GM13977 (cell line): ENCODE data around the gene SFPQ.

ENCODE experiments used
- DNase-seq: peaks from one replicate; pipeline ENCODE4 v3.0.0; 2012; ENCODE audit warnings: low spot score
- in situ Hi-C: fragments of 300-500 bp; cut with MboI; formaldehyde crosslinking; loops from one replicate; pipeline ENCODE4 v1.12.0; 2022; ENCODE audit warnings: low sequenced_read_pairs, low pct_unique_long_range_greater_than_20kb, mixed read lengths, inconsistent platforms; ENCODE audit not compliant: unreplicated experiment
- TF ChIP-seq, protein P1 (sequence below): IDR thresholded peaks from 2 replicates; pipeline ENCODE4 v1.5.1; 2012; ENCODE audit warnings: mild to moderate bottlenecking, control low read depth; ENCODE audit not compliant: insufficient read depth; ENCODE audit errors: extremely low read depth, missing control alignments

Gene SFPQ

DNA sequence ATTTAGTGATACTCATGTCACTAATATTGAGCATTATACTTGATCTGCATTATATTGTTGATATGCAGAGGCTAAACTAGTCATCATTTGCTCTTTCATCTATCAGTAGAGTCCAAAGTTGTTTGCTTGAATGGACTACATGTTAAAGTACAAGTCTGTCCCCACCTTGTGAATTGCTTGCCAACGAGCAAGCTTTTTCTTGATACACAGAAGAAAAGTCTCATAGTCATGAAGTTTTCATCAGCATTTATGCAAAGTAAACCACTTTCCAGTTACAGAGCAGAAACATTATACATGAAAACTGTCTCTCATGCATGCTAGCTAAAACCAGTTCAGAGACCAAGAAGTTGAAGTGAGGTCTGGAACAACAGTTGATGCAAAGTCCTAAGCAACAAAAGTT lies 13.0 kb downstream of the SFPQ start:
- in situ Hi-C loops, result no loop called here
- TF ChIP-seq, protein P1, sequence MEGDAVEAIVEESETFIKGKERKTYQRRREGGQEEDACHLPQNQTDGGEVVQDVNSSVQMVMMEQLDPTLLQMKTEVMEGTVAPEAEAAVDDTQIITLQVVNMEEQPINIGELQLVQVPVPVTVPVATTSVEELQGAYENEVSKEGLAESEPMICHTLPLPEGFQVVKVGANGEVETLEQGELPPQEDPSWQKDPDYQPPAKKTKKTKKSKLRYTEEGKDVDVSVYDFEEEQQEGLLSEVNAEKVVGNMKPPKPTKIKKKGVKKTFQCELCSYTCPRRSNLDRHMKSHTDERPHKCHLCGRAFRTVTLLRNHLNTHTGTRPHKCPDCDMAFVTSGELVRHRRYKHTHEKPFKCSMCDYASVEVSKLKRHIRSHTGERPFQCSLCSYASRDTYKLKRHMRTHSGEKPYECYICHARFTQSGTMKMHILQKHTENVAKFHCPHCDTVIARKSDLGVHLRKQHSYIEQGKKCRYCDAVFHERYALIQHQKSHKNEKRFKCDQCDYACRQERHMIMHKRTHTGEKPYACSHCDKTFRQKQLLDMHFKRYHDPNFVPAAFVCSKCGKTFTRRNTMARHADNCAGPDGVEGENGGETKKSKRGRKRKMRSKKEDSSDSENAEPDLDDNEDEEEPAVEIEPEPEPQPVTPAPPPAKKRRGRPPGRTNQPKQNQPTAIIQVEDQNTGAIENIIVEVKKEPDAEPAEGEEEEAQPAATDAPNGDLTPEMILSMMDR, result no peak
- DNase-seq, result no peak

DNA sequence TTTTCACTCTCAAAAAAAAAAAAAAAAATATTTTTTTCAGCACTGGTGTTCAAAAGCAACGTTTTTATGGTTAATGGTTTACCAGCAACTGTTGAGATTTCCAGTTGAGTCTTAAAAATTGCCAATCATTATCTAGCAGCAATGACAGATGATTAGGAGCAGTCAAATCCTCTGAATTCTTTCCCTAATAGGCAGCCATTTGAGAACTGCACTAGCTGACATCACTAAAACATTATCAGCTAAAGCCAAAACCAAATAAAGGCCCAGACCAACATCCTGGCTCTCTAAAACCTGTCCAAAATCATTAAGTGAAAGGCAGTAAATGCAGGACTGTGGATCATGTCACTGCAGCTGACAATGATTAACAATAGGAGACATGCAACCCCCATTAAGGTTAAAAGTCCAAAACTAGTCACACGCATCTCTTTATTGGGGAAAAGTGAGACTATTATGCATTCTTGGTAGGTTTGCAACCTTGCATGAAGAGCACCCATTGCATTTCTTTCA lies 14.0 kb downstream of the SFPQ start:
- TF ChIP-seq, protein P1, result no peak
- DNase-seq, result no peak
- in situ Hi-C loops, result no loop called here

DNA sequence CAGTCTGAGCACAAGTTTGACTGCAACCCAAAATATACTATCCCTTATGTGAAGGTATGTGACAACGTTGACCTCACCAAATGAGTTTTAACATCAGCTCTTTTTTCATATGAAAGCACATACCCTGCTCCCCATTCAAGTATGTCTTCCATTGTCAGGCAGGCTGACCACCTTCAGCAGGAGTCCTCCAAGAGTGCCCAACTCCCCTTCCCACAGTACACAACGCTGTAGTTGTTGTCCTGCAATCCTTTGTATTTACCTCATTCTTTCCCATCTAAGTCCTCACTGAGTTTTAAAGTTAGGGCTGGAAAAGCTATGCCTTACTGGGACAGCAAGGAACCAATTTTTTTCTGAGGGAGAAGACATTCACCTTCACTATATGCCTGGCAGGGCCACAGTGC lies 14.7 kb downstream of the SFPQ start:
- TF ChIP-seq, protein P1, result no peak
- in situ Hi-C loops, result no loop called here
- no peak for DNase-seq

DNA sequence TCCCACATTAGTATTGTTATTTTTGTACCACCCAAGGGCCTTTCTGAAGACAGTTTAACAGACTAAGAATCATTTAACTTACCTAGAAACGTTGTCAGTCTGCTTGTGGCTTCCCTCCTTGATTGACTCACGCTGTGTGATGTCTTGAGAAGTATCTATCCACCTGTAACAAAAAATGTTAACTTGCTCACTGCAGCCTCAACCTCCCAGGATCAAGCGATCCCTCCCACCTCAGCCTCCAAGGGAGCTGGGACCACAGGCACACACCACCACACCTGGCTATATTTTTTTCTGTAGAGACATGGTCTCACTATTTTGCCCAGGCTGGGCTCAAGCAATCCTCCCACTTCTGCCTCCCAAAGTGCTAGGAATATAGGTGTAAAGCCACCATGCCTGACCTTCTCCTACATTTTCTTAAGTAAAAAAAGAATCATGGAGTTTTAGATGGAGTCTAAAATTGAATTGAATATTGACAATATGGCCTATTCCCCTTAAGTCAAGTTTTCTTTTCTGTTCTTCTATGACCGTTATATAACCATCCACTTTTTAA lies 15.6 kb downstream of the SFPQ start:
- DNase-seq, result no peak
- in situ Hi-C loops, result no loop called here
- TF ChIP-seq, protein P1, result no peak

DNA sequence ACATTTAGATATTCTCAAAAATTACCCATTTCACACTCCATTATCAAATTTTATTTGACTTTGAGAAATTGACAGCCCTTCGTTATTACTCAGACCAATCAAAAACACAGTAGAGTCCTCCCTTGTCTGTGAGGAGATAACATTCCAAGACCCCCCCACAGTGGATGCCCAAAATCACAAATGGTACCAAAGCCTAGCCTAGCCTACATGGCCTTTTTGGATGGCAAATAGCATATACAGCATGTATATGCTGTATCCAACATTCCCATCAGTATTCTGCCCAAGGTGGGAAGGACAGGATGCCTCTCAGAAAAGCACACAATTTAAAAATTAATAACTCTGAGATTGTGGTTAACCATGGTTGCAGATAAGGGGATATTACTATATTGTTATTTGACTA lies 17.3 kb downstream of the SFPQ start:
- in situ Hi-C loops, result no loop called here
- TF ChIP-seq, protein P1, result no peak
- no peak for DNase-seq

DNA sequence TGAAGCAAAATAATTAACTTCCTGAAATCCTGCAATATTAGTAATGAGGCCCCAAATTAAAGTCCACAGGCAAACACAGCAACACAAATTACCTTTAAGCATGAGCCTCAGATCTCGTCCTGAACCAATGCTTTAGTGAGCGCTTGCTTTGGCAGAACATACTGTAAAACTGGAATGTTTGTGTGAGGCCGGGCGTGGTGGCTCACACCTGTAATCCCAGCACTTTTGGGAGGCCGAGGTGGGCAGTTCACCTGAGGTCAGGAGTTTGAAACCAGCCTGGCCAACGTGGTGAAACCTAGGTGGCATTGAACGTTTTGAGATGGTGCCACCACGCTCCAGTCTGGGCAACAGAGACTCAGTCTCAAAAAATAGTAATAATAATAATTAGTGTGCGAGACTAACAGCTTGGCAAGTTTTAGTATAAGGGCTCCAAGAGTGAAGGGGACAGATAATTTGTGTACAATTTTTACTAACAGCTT lies 17.8 kb downstream of the SFPQ start:
- no peak for DNase-seq
- in situ Hi-C loops, result no loop called here
- TF ChIP-seq, protein P1, result no peak
